GM12878 (cell line): ENCODE measurements around the gene MAB21L3. TPM values are rescaled to one million over a fixed set of nuclear protein-coding genes. Genes with fewer than 3 reads are reported as not detected.

Source experiments
- BMI1 ChIP-seq: fragments of 450-650 bp; IDR thresholded peaks from 2 replicates; pipeline ENCODE4 v1.6.1; 2016; ENCODE audit warnings: mild to moderate bottlenecking, moderate library complexity, borderline replicate concordance
- IKZF2 ChIP-seq, 2 experiments: fragments of 450-650 bp; IDR thresholded peaks; 2 replicates each; pipeline ENCODE4 v1.6.1; 2017; ENCODE audit warnings: mild to moderate bottlenecking in 2 of 2, moderate library complexity in 2 of 2
- KAT2A ChIP-seq: conservative IDR thresholded peaks from 2 replicates; pipeline ENCODE4 v1.6.1; 2011; ENCODE audit warnings: low read depth, low read length; ENCODE audit not compliant: control insufficient read depth
- MTA3 ChIP-seq: IDR thresholded peaks from 2 replicates; pipeline ENCODE4 v1.6.1; 2012; ENCODE audit warnings: low read length, inconsistent platforms, borderline replicate concordance
- PRDM15 ChIP-seq: fragments of 450-650 bp; formaldehyde crosslinking; IDR thresholded peaks from 2 replicates; pipeline ENCODE4 v1.4.0; 2020; ENCODE audit warnings: mild to moderate bottlenecking, moderate library complexity
- ZNF24 ChIP-seq: fragments of 450-650 bp; IDR thresholded peaks from 2 replicates; pipeline ENCODE4 v1.6.1; 2017; ENCODE audit warnings: antibody characterized with exemption, mild to moderate bottlenecking
- polyA plus RNA-seq, 11 experiments: library from polyadenylated mRNA; depleted of rRNA in 4 of 11; unstranded in 6 of 11; stranded (reverse) in 5 of 11; fragments of >200 nt; fragmentation: Nextera tagmentation in 4 of 11; fragmentation: Illumina TruSeq in 1 of 11; extraction: Ambion mirVana in 4 of 11; extraction: Trizol in 1 of 11; gene quantifications; 1 replicate in 1 of 11; 2 replicates in 10 of 11; pipeline versions ENCODE4 v1.2.1 to v1.2.3, GENCODE V29; 2011 to 2016; ENCODE audit warnings: inconsistent platforms in 2 of 11, missing spikeins in 2 of 11, low read depth in 1 of 11
- total RNA-seq, 4 experiments: library from RNA; depleted of rRNA in 3 of 4; stranded (reverse); fragments of >200 nt in 3 of 4; fragmentation: Illumina TruSeq in 1 of 4; extraction: Trizol in 1 of 4; gene quantifications; 2 replicates each; pipeline versions ENCODE4 v1.2.1 to v1.2.3, GENCODE V29; 2013 to 2021
- TF ChIP-seq, protein P1 (sequence below): fragments of 450-650 bp; IDR thresholded peaks from 2 replicates; pipeline ENCODE4 v1.6.1; 2017; ENCODE audit warnings: mild to moderate bottlenecking
- TF ChIP-seq, protein P2 (sequence below): fragments of 450-650 bp; IDR thresholded peaks from 2 replicates; pipeline ENCODE4 v1.6.1; 2017; ENCODE audit warnings: mild to moderate bottlenecking, moderate library complexity

The MAB21L3 gene
- total and polyA plus RNA-seq, 10 of the 15 experiments (the other 5 are each of a cell fraction or from before 2014, with no cell fraction given): 0.18 to 18.6 (median 1.3) TPM

- no peak for TF ChIP-seq PRDM15
- TF ChIP-seq, protein P1, sequence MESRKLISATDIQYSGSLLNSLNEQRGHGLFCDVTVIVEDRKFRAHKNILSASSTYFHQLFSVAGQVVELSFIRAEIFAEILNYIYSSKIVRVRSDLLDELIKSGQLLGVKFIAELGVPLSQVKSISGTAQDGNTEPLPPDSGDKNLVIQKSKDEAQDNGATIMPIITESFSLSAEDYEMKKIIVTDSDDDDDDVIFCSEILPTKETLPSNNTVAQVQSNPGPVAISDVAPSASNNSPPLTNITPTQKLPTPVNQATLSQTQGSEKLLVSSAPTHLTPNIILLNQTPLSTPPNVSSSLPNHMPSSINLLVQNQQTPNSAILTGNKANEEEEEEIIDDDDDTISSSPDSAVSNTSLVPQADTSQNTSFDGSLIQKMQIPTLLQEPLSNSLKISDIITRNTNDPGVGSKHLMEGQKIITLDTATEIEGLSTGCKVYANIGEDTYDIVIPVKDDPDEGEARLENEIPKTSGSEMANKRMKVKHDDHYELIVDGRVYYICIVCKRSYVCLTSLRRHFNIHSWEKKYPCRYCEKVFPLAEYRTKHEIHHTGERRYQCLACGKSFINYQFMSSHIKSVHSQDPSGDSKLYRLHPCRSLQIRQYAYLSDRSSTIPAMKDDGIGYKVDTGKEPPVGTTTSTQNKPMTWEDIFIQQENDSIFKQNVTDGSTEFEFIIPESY: no peak
- TF ChIP-seq KAT2A: no peak
- TF ChIP-seq MTA3: no peak
- no peak for TF ChIP-seq ZNF24
- TF ChIP-seq BMI1: 0 out of 2 replicates have a peak, but pooled peaks have one; percentile 13
- TF ChIP-seq IKZF2 (IDR thresholded peaks at IDR 0.05): peak; percentile 72 to 80; a peak in 2 of 4 replicates
- TF ChIP-seq, protein P2, sequence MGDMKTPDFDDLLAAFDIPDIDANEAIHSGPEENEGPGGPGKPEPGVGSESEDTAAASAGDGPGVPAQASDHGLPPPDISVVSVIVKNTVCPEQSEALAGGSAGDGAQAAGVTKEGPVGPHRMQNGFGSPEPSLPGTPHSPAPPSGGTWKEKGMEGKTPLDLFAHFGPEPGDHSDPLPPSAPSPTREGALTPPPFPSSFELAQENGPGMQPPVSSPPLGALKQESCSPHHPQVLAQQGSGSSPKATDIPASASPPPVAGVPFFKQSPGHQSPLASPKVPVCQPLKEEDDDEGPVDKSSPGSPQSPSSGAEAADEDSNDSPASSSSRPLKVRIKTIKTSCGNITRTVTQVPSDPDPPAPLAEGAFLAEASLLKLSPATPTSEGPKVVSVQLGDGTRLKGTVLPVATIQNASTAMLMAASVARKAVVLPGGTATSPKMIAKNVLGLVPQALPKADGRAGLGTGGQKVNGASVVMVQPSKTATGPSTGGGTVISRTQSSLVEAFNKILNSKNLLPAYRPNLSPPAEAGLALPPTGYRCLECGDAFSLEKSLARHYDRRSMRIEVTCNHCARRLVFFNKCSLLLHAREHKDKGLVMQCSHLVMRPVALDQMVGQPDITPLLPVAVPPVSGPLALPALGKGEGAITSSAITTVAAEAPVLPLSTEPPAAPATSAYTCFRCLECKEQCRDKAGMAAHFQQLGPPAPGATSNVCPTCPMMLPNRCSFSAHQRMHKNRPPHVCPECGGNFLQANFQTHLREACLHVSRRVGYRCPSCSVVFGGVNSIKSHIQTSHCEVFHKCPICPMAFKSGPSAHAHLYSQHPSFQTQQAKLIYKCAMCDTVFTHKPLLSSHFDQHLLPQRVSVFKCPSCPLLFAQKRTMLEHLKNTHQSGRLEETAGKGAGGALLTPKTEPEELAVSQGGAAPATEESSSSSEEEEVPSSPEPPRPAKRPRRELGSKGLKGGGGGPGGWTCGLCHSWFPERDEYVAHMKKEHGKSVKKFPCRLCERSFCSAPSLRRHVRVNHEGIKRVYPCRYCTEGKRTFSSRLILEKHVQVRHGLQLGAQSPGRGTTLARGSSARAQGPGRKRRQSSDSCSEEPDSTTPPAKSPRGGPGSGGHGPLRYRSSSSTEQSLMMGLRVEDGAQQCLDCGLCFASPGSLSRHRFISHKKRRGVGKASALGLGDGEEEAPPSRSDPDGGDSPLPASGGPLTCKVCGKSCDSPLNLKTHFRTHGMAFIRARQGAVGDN: no peak
- TF ChIP-seq, all 136 proteins: peak for 22
Observed at GRCh38 chr1:116110567-116111523, at the start of gene MAB21L3 (continued).
